NCI-H2196 (cell line): ENCODE results near the gene TBCB.
A peak's percentile ranks its signal among the peaks of the same experiment; 100 is the strongest.
"Not testable (repeated sequence)": the region's sequence is repeated elsewhere in the genome, so short reads cannot be mapped to it uniquely, and the experiment has no call there.

Experiments used
- DNase-seq: peaks from one replicate; lab custom pipeline; 2025; ENCODE audit not compliant: unreplicated experiment; lab: John Stamatoyannopoulos, UW

The TBCB gene

GRCh38 chr19:36134867-36135266 is 19.6 kb downstream of the TBCB start:
- not testable (repeated sequence) for DNase-seq

- DNase-seq: peak; percentile 93
Measured at GRCh38 chr19:36136964-36137686, 21.9 kb downstream of the TBCB start.

DNA sequence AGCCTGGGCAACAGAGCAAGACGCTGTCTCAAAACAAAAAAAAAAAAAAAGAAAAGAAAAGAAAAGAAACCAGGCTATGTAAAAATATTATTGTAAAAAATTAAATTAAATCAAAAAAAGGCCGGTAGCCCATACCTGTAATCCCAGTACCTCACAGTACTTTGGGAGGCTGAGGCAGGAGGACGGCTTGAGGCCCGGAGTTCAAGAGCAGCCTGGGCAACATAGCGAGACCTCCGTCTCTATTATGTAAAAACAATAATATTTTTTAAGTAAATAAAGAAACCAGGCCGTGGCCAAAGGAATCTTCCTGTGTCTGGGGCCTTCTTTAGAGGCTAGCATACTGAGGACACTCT is 23.8 kb downstream of the TBCB start:
- DNase-seq: no peak

GRCh38 chr19:36139473-36140303 is 24.4 kb downstream of the TBCB start, which contains the start of gene CAPNS1:
TSS of gene CAPNS1 (plus strand) at chr19:36140066. CDS start at chr19:36141012, 946 bp downstream.
- peak; percentile 96 for DNase-seq

DNA sequence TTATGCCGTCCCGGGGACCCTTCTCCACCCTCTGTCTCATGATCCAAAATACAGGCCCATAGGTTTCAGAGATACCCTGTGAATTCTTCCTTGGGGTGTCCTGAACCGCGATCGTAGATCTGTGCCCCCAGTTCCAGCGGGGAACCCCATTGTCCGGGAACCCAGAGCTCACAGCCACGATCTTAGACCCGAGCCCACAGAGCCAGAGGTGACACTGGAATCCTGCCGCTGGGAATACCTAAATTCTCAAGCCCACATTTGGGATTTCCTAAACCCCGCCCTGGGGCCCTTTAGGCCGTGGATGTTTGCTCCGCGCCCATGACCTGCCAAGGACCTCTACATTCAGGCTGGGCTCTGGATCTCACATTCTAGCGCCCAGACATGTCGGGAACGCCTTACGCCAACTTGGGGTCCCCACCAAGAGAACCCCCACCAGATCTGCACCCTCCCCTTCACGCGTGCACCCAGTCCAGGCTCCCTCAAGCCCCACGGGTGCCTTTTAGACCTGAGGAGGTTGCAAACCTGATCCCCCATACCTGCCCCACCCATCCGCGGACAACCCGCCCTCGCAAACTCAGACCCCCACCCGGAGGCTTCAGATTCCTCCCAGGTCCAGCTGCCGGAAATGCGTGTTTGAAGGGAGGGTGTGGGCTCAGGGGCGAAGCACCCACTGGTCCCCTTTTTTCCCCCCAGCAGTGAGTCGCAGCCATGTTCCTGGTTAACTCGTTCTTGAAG is 25.2 kb downstream of the TBCB start:
- peak; percentile 78 for DNase-seq

DNA sequence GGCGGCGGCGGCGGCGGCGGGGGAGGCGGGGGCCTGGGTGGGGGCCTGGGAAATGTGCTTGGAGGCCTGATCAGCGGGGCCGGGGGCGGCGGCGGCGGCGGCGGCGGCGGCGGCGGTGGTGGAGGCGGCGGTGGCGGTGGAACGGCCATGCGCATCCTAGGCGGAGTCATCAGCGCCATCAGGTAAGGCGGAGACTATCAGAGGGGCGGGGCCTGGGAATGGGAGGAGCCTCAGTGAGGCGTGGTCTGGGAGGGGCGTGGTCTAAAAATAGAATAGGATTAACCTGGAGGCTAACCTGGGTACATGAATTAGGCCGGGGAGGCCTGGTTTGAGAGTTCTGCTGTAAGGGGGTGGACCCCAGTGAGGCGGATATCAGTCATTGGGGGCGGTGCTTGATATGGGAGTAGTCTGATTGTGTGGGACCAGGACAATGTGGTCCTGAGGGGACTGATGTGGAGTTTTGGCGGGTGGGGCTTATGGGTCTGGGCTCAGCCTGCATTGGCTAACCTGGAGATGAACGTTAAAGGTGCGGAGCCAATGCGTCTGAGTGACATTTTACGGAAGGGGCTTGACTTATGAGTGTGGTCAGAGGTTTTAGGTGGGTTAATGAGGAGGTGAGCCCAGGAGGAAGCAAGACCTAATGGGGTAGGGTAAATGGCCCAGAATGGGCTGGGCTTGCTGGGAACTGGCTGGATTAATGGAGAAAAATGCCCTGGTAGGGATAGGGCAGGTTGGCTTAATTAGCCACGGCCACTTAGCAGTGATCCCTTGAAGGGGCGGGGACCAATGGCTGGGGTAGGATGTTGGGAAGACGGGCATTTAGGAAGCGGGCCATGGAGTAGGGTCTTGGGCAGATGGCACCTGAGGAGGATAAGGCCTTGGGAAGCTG is 26.0 kb downstream of the TBCB start:
- peak; percentile 73 for DNase-seq

DNA sequence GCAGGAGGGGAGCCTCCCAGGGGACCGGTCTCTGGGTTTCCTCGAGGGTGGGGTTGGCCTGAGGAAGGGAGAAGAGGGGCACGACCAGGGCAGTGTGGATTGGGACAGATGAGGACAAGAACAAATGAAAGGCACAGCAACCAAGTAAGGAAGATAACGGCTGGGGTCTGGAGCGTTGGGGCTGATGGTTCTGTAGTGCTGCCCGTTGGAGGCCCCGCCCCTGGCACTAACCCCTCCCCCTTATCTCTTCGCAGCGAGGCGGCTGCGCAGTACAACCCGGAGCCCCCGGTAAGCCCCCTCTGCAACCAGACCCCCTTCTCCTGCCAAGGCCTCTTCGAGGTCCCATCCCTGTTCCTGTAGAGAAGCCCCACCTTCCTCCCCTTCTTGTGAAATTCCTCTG is 26.8 kb downstream of the TBCB start:
- no peak for DNase-seq

- no peak for DNase-seq
Measured at GRCh38 chr19:36142496-36142895, 27.2 kb downstream of the TBCB start.

GRCh38 chr19:36144624-36145023 is 29.4 kb downstream of the TBCB start:
- no peak for DNase-seq

DNA sequence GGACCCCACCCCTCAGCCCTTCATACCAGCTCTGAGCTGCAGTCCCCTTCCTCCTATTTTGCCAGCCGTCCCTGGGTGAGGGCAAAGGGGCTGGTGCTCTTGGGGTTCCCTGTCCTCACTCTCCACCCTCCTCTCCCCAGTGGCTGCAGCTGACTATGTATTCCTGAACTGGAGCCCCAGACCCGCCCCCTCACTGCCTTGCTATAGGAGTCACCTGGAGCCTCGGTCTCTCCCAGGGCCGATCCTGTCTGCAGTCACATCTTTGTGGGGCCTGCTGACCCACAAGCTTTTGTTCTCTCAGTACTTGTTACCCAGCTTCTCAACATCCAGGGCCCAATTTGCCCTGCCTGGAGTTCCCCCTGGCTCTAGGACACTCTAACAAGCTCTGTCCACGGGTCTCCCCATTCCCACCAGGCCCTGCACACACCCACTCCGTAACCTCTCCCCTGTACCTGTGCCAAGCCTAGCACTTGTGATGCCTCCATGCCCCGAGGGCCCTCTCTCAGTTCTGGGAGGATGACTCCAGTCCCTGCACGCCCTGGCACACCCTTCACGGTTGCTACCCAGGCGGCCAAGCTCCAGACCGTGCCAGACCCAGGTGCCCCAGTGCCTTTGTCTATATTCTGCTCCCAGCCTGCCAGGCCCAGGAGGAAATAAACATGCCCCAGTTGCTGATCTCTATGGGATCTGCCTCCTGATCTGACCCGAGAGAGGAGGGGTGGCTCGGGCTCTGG is 34.6 kb downstream of the TBCB start:
- DNase-seq: no peak

- DNase-seq: no peak
Measured at GRCh38 chr19:36150586-36150985, 35.3 kb downstream of the TBCB start.

DNA sequence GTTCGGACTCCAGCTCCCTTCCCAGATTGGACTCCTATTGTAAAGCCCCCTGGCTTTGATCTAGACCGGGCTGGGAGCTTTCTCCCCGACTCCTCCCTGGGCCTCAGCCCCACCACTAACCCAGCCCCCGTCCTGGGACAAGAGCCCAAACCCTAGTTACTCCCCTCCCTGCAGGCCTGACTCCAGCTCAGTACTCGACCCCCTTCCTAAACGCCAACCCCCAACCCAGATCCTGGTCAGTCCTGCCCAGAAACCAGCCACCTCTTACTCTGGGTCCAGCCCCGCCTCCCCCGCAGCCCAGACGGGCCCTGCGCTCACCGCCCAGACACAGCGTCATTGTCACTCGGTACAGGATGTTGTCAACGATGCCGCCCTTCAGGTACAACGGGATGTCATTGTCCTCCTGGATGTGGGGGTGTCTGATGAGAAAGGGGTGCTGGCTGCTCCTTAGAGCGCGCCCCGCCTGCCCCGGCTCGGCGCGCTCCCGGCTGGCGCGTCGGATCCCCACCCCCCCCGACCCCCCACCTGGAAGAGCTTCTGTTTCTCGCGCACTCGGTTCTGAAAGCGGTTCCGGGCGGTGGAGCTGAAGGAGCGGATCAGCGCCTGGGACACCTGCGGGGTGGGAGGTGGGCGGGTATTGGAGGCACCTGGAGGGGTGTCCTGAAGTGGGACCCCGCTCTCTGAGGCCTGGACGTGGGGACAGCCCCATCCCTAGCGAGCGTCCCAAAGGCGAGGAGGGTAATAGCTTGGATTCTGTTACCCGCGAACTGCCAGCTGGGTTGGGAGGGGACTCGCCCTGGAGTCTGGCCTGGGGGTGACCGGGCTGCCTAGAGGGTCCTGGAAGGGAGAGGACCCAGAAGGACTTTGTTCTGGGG is 36.1 kb downstream of the TBCB start:
- no peak for DNase-seq

DNA sequence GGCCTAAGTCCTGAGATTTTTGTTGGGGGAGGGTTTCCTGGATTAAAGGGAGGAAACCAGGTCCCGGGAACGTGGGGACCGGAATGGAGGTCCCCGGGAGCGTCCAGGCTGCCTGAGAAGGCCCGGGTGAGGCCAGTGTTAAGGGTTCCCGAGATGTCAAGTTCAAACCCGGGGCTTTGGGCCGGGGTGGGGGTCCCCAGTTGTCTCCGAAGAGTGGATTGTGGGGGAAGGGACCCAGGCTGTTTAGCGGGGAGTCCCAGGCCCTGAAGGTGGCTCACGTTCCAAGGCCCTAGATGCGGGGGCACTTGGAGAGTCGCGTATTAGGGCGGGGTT is 36.7 kb downstream of the TBCB start:
- no peak for DNase-seq

GRCh38 chr19:36152352-36153091 is 37.3 kb downstream of the TBCB start, which contains the start of gene COX7A1:
TSS of gene COX7A1 (minus strand) at chr19:36152447. CDS start at chr19:36152407, 40 bp downstream.
- DNase-seq: no peak

GRCh38 chr19:36153126-36153525 is 37.9 kb downstream of the TBCB start:
- no peak for DNase-seq

GRCh38 chr19:36160821-36161596 is 45.7 kb downstream of the TBCB start:
- no peak for DNase-seq

DNA sequence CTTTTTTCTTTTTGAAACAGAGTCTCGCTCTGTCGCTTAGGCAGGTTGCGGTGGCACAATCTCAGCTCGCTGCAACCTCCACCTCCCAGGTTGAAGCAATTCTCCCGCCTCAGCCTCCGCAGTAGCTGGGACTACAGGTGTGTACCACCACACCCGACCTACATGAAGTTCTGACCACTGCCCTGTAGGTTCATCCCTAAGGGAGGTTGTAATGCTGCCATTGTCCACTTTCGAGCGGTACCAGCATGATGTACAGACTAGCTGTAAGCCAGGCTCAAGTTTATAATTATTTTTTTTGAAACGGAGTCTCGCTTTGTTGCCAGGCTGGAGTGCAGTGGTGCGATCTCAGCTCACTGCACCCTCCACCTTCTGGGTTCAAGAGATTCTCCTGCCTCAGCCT is 48.5 kb downstream of the TBCB start:
- DNase-seq: no peak
